BLaER1 (cell line): ENCODE measurements around the gene MINK1.

ENCODE experiments used
- H3K27ac ChIP-seq: shearing (Covaris generic); formaldehyde crosslinking; 2 replicates; pipeline ENCODE4 v1.8.1; 2022
- H3K27me3 ChIP-seq: shearing (Covaris generic); formaldehyde crosslinking; 2 replicates; pipeline ENCODE4 v1.8.1; 2022
- H3K36me3 ChIP-seq: shearing (Covaris generic); formaldehyde crosslinking; 2 replicates; pipeline ENCODE4 v1.8.1; 2022
- H3K4me1 ChIP-seq: shearing (Covaris generic); formaldehyde crosslinking; 2 replicates; pipeline ENCODE4 v1.8.1; 2022
- H3K4me2 ChIP-seq: shearing (Covaris generic); formaldehyde crosslinking; 2 replicates; pipeline ENCODE4 v1.8.1; 2022
- H3K4me3 ChIP-seq: shearing (Covaris generic); formaldehyde crosslinking; 2 replicates; pipeline ENCODE4 v1.8.1; 2022
- H3K9ac ChIP-seq: shearing (Covaris generic); formaldehyde crosslinking; 2 replicates; pipeline ENCODE4 v1.8.1; 2022
- H3K9me3 ChIP-seq: shearing (Covaris generic); formaldehyde crosslinking; 2 replicates; pipeline ENCODE4 v1.8.1; 2022
- H4K20me1 ChIP-seq: shearing (Covaris generic); formaldehyde crosslinking; 2 replicates; pipeline ENCODE4 v1.8.1; 2022
- Cebpa-rat ChIP-seq: shearing (Covaris generic); IDR thresholded peaks from 2 replicates; pipeline ENCODE4 v1.8.1; 2022

MINK1 gene

DNA sequence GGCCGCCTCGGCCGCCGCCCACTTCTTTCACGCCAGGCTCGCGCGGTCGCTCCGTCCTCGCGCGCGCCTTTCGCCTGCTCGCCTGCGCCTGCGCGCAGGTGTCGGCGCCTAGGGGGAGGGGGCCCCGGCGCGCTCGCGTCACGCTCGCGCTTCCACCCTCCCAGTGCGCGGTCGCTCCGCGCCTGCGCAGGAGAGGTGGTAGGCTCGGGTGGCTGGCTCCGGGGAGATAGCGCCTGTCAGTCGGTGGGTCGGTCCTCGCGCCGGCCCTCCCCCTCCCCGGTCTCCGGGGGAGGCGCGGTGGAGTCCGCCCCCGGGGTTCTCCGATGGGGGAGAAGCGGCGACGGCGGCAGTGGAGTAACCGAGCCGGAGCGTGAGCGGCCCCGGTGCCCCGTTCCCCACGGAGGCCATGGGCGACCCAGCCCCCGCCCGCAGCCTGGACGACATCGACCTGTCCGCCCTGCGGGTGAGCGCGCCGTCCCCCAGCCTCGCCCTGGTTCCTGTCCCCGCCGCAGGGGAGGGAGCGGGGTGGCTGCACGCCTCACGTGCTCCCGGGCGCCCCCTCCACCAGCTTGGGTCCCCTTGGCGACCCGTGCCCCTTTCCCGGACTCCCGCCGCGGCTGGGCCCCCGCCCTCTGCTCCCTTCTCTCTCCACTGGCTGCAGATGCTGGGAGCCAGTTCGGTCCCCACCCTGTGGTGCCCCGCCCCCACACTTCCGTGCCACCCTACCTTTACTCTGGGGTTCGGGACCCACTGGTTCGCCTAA lies at the start of gene MINK1:
TSS of gene MINK1 (plus strand) at position 163 of the 763 bp plus-strand sequence. CDS start at position 407, 244 bp downstream.
- H3K27ac ChIP-seq = peak within 1 kb of the TSS; percentile 85
- H3K27me3 ChIP-seq = no peaks in the 10 kb centered on the region
- peak within 1 kb of the TSS; percentile 98 for H3K4me3 ChIP-seq
- H3K36me3 ChIP-seq = peaks cover 10% of the 10 kb centered on the region
- H3K4me2 ChIP-seq = peak within 1 kb of the TSS; percentile 96
- H3K9me3 ChIP-seq = no peaks in the 10 kb centered on the region
- peaks cover 46% of the 10 kb centered on the region for H4K20me1 ChIP-seq
- peaks cover 32% of the 10 kb centered on the region for H3K4me1 ChIP-seq
- TF ChIP-seq Cebpa-rat = no peak
- H3K9ac ChIP-seq = peak within 1 kb of the TSS; percentile 90

DNA sequence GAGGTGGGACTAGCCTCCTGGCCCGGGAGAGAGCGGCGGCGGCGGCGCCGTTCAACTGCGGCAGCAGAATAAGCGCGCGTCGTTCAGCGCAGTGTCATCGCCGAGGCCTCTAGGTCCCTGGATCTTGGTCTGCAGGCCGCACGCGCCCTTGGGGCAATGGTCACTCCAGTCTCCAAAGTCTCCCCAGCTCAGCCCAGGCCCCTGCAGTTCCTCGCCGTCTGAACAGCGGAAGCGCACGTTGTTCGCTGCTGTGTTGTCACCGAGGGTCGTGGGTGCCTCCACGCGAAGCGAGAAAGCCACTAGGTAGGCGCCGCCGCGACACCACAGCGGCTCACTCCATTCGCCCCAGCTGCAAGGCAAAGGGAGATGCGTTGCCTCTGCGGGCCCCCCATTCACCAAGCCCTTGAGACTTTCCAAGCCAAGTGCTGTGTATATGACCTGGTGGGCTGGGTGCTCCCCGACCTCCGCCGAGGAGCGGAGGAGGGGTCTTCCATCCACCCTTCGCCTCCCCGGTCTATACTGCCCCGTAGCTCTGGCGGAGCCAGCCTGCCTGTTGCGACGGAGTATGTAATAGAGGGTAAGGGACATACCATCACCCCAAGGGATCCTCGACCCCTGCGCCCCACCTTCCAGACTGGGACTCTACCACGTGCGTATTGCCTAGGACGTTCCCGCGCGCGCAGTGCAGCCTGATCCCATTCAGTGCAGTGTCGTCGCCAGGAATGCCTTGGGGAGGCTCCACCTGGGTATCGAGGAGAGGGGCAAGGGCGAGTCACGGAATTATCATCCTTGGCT lies 47.6 kb upstream of the MINK1 start:
- Histone ChIP-seq H4K20me1 (peaks cover 30% of the 10 kb centered on the region), H3K9me3 (no peaks in the 10 kb centered on the region), H3K27me3 (peaks cover 75% of the 10 kb centered on the region), H3K36me3 (no peaks in the 10 kb centered on the region), H3K4me2 (peak overlapping the region; percentile 29; the same call in 1 of the 2 replicates), H3K4me3 (no peak overlapping the region), H3K27ac (no peak overlapping the region), H3K4me1 (peaks cover 41% of the 10 kb centered on the region), H3K9ac (no peak overlapping the region)
- TF ChIP-seq Cebpa-rat = no peak

DNA sequence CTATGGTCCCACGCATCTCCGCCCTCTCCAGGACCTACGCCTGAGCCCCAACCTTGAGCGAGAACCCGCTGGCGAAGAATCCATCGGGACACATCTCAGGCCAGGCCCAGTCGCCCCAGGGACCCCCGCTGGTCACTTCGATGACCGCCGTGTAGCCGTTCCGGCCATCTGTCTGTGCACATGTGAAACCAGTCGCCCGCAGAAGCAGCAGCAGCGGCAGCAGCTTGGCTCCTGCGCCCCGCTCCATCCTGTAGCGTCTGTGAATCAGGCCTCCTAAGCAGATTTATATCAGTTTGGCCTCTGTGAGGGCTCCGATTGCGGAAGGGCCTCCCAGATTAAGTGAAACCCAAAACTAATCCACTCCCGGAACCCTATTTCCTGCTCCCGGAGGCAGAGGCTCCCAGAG lies 47.0 kb upstream of the MINK1 start, which contains the start of gene VMO1:
TSS of gene VMO1 (minus strand) at position 259 of the 406 bp plus-strand sequence. CDS start at position 247, 12 bp downstream.
- H3K27me3 ChIP-seq = peaks cover 75% of the 10 kb centered on the region
- no peaks in the 10 kb centered on the region for H3K36me3 ChIP-seq
- H3K4me3 ChIP-seq = no peak within 1 kb of the TSS
- no peak within 1 kb of the TSS for H3K27ac ChIP-seq
- H4K20me1 ChIP-seq = peaks cover 30% of the 10 kb centered on the region
- peaks cover 44% of the 10 kb centered on the region for H3K4me1 ChIP-seq
- peak within 1 kb of the TSS; percentile 29; the same call in 1 of the 2 replicates for H3K4me2 ChIP-seq
- no peak for TF ChIP-seq Cebpa-rat
- no peaks in the 10 kb centered on the region for H3K9me3 ChIP-seq
- no peak within 1 kb of the TSS for H3K9ac ChIP-seq

DNA sequence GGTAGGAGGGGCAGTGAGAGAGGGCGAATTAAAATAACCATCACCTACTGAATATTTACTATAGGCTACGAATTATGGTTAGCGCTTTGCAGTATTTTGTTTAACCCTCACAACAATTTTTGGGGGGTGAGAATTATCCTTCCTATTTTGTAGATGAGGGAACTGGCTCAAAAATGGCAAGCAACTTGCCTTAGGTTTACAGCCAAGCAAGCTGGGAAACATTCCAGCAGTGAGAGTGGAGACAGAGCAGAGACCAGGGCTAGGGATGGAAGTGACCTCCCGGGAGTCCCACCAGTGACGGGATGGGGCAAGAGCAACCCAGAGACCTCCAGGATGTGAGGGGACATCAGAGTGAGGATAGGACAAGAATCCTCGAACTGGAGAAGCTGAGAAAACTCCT lies 46.6 kb upstream of the MINK1 start:
- Histone ChIP-seq H3K36me3 (no peaks in the 10 kb centered on the region), H4K20me1 (peaks cover 30% of the 10 kb centered on the region), H3K27ac (no peak overlapping the region), H3K4me1 (peaks cover 44% of the 10 kb centered on the region), H3K9ac (no peak overlapping the region), H3K27me3 (peaks cover 75% of the 10 kb centered on the region), H3K9me3 (no peaks in the 10 kb centered on the region), H3K4me3 (no peak overlapping the region), H3K4me2 (peak overlapping the region; percentile 29; the same call in 1 of the 2 replicates)
- TF ChIP-seq Cebpa-rat = no peak

DNA sequence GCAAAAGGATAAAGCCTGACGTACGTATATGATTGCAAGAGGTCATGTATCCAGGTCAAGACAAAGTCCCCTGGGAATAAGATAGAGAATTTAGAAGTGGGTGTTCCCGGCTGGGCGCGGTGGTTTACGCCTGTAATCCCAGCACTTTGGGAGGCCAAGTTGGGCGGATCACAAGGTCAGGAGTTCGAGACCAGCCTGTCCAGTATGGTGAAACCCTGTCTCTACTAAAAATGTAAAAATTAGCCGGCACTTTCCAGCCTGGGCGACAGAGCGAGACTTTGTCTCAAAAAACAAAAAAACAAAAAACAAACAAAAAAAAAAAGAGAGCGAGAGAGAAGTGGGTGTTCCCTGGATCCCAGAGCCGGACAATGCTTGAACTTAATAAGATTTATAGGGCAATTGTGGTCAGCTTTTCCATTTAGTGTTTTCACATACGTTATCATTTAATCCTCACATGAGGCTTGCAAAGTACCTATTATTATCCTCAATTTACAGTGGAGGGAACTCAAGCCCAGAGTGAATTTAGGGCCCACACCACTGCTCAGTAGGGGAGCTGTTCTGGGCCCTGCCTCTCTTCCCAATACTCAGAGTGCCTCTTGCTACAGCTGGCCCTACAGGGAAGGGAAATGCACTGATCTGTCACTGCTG lies 44.9 kb upstream of the MINK1 start:
- Histone ChIP-seq H3K36me3 (no peaks in the 10 kb centered on the region), H3K27me3 (peaks cover 64% of the 10 kb centered on the region), H3K4me1 (peaks cover 44% of the 10 kb centered on the region), H4K20me1 (peaks cover 30% of the 10 kb centered on the region), H3K9ac (peak overlapping the region; percentile 79; the same call in 1 of the 2 replicates), H3K27ac (no peak overlapping the region), H3K9me3 (no peaks in the 10 kb centered on the region), H3K4me3 (peak overlapping the region; percentile 75), H3K4me2 (peak overlapping the region; percentile 99)
- TF ChIP-seq Cebpa-rat = no peak

DNA sequence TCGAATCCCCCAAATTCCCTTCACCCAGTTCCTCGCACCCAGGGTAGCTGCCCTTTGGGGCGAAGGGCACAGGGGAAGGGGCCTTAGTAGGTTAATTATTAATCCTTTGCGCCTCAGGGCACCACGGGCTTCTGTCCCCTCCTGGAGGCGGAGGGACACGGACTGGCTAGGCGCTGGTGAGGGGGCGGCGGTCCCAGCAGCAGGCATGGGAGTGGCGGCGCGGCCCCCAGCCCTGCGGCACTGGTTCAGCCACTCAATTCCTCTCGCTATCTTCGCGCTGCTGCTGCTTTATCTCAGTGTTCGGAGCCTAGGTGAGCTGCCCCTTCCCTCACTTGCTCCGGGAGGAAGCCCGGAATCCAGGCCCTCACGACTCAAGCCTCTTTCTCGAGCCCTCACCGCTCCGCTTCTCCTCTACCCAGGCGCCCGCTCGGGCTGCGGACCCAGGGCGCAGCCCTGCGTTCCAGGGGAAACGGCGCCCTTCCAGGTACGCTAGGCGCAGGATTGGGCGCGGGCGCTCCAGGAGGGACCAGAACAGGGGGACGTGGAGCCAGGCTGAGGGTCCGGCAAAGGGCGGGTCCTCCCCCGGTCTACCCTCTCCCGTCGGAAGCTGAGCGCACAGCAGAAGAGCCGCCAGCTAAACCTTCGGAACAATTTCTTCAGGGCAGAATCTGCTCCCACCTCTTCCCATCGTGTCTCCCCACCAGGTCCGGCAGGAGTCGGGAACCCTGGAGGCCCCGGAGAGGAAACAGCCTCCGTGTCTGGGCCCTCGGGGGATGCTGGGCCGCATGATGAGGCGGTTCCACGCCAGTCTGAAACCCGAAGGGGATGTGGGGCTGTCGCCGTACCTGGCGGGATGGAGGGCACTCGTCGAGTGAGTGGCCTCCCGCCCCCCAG lies 44.1 kb upstream of the MINK1 start, which contains the start of gene GLTPD2:
TSS of gene GLTPD2 (plus strand) at position 158 of the 894 bp plus-strand sequence. CDS start at position 206, 48 bp downstream.
- Histone ChIP-seq H3K9me3 (no peaks in the 10 kb centered on the region), H4K20me1 (peaks cover 30% of the 10 kb centered on the region), H3K36me3 (no peaks in the 10 kb centered on the region), H3K9ac (peak within 1 kb of the TSS; percentile 79), H3K4me3 (peak within 1 kb of the TSS; percentile 75), H3K27ac (peak within 1 kb of the TSS; percentile 72), H3K27me3 (peaks cover 56% of the 10 kb centered on the region), H3K4me1 (peaks cover 44% of the 10 kb centered on the region), H3K4me2 (peak within 1 kb of the TSS; percentile 99)
- no peak for TF ChIP-seq Cebpa-rat

DNA sequence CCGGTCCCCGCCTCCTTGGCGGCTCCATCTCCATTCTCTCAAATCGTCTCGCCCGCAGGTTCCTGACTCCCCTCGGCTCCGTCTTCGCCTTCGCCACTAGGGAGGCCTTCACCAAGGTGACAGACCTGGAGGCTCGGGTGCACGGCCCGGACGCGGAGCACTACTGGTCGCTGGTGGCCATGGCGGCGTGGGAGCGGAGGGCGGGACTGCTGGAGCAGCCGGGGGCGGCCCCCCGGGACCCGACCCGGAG lies 43.5 kb upstream of the MINK1 start:
- Histone ChIP-seq H3K9me3 (no peaks in the 10 kb centered on the region), H3K4me1 (peaks cover 44% of the 10 kb centered on the region), H3K27ac (peak overlapping the region; percentile 72), H3K4me3 (peak overlapping the region; percentile 75), H3K9ac (peak overlapping the region; percentile 79), H3K36me3 (no peaks in the 10 kb centered on the region), H3K4me2 (peak overlapping the region; percentile 99), H3K27me3 (peaks cover 50% of the 10 kb centered on the region), H4K20me1 (peaks cover 30% of the 10 kb centered on the region)
- no peak for TF ChIP-seq Cebpa-rat

DNA sequence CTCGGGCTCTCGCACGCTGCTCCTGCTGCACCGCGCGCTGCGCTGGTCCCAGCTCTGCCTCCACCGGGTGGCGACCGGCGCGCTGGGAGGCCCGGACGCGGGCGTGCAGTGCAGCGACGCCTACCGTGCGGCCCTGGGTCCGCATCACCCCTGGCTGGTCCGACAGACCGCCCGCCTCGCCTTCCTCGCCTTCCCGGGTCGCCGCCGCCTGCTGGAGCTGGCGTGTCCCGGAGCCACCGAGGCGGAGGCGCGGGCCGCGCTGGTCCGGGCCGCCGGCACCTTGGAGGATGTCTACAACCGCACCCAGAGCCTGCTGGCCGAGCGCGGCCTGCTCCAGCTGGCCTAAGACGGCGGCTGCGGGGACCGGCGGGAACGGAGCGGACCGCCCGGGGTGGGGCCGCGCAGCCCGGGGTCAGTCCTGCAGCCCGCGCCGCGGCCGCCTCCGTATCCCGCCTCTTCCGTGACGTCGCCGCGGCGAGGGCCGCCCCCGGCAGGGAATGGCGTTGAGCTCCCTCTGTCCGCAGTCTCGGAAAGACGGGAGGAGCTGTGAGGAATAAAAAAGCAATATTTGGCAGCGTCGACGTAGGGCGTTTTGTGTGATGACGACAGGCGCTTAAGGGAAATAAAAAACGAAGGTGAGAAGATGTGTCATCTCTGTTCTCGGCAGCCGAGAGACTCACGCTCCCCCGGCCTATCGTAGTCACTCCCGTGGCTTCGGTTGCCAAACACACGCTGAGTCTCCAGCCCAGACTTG lies 43.0 kb upstream of the MINK1 start:
- Histone ChIP-seq H3K36me3 (no peaks in the 10 kb centered on the region), H3K27me3 (peaks cover 45% of the 10 kb centered on the region), H3K9me3 (no peaks in the 10 kb centered on the region), H3K4me3 (peak overlapping the region; percentile 75), H3K27ac (peak overlapping the region; percentile 72), H3K9ac (peak overlapping the region; percentile 79), H3K4me1 (peaks cover 44% of the 10 kb centered on the region), H4K20me1 (peaks cover 29% of the 10 kb centered on the region), H3K4me2 (peak overlapping the region; percentile 99)
- TF ChIP-seq Cebpa-rat = no peak
